ENCODE data around the gene BPIFB2. TPM values are rescaled to one million over a fixed set of nuclear protein-coding genes. Genes with fewer than 3 reads are reported as not detected.

BPIFB2 gene
- polyA plus RNA-seq, 1 experiment: not detected

DNA sequence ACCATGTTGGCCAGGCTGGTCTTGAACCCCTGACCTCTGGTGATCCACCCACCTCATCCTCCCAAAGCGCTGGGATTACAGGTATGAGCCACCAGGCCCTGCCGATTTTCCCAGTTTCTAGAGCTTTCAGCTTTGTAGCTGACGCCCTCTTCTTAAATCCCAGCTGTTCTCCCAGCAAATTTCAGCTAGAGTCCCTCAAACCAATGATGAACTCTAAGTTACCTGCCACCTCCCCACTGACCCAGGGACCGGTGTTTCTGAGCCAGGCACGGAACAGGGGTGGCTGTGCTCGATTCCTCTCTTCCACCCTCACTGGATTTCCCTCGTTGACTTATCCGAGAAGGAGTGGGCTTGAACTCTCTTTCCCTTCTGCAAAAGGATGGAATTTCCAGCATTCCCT lies 42.4 kb upstream of the BPIFB2 start:
- Histone ChIP-seq H3K27me3 (ENCODE audit: control insufficient read depth, insufficient read depth, low read length) (peaks cover 20% of the 10 kb centered on the region), H3K9me3 (ENCODE audit: control insufficient read depth, insufficient read depth, low read length) (no peaks in the 10 kb centered on the region), H3K27ac (ENCODE audit: low read depth, low read length) (no peak overlapping the region), H3K4me3 (ENCODE audit: low read depth, low read length) (no peak overlapping the region)
- POLR2A ChIA-PET: no interaction called here
- DNase-seq (ENCODE audit: low read depth, low spot score): no peak
- TF ChIP-seq, protein P1, sequence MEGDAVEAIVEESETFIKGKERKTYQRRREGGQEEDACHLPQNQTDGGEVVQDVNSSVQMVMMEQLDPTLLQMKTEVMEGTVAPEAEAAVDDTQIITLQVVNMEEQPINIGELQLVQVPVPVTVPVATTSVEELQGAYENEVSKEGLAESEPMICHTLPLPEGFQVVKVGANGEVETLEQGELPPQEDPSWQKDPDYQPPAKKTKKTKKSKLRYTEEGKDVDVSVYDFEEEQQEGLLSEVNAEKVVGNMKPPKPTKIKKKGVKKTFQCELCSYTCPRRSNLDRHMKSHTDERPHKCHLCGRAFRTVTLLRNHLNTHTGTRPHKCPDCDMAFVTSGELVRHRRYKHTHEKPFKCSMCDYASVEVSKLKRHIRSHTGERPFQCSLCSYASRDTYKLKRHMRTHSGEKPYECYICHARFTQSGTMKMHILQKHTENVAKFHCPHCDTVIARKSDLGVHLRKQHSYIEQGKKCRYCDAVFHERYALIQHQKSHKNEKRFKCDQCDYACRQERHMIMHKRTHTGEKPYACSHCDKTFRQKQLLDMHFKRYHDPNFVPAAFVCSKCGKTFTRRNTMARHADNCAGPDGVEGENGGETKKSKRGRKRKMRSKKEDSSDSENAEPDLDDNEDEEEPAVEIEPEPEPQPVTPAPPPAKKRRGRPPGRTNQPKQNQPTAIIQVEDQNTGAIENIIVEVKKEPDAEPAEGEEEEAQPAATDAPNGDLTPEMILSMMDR (IDR thresholded peaks at IDR 0.05; ENCODE audit: low read depth, low read length): no peak
- CTCF ChIA-PET: no interaction called here

DNA sequence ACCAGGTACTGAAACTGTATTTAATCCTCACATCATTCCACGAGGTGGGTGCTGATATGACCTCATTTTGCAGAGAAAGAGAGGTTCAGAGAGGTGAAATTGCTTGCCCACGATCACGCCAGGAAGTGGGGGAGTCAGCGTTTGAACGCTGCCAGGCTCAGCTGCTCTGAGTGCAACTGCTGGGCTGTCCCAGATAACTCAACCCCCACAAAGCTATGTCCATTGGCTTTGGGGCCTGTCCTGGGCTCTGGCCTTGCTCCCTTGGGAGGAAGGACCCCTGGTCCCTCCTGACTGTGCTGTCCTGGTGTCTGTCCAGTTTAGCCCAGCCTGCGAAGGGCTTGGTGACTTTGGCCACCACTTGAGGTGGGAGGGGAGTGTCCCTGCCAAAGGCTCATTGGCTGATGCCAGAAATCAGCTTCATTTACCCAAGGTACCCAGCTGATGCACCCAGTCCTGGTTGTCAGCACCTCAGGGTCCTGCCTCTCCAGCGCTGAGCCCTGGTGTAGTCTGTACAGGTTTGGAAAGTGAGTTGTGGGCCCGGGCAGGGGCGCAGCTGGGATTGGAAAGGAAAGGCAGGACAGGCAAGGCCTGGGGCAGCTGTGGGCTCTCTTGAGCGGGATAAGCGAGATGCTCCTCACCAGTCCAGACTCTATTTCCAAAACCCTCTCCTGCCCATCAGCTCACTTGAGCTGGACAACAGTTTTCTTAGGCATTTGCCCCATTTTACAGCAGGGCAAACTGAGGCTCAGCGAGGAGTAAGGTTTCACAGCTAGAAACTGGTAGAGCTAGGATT lies 41.7 kb upstream of the BPIFB2 start:
- H3K9me3 ChIP-seq (ENCODE audit: control insufficient read depth, insufficient read depth, low read length): no peaks in the 10 kb centered on the region
- no peak overlapping the region for H3K4me3 ChIP-seq (ENCODE audit: low read depth, low read length)
- H3K27ac ChIP-seq (ENCODE audit: low read depth, low read length): no peak overlapping the region
- DNase-seq (ENCODE audit: low read depth, low spot score): no peak
- TF ChIP-seq, protein P1 (IDR thresholded peaks at IDR 0.05; ENCODE audit: low read depth, low read length): no peak
- POLR2A ChIA-PET: interaction anchor here (0.5 kb wide), 1 partner anchor 133 kb away, joined by 7 read pairs; no protein-coding TSS in a partner anchor
- CTCF ChIA-PET: interaction anchor here (0.7 kb wide), 1 partner anchor 187 kb away, joined by 3 read pairs; no protein-coding TSS in a partner anchor
- H3K27me3 ChIP-seq (ENCODE audit: control insufficient read depth, insufficient read depth, low read length): peaks cover 20% of the 10 kb centered on the region

DNA sequence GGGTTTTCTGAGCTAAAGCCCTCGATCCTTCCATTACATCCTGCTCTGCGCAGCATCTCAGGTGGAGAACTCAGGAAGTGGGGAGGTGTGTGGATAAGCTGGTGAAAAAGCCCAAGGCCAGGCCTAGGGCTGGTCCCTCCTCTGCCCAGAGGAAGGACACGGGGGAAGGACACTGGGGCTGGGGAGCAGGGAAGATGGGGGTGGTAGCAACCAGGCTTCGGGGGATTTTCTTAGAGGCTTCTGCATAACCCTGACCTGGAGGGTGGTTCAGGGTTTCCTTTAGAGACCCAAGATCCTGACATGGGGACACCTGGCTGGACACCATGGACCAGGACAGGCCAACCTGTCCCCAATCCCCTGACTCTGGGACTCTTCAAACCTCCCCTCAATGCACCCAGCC lies 41.1 kb upstream of the BPIFB2 start:
- H3K9me3 ChIP-seq (ENCODE audit: control insufficient read depth, insufficient read depth, low read length): no peaks in the 10 kb centered on the region
- POLR2A ChIA-PET: no interaction called here
- no peak overlapping the region for H3K4me3 ChIP-seq (ENCODE audit: low read depth, low read length)
- TF ChIP-seq, protein P1 (IDR thresholded peaks at IDR 0.05; ENCODE audit: low read depth, low read length): no peak
- H3K27ac ChIP-seq (ENCODE audit: low read depth, low read length): no peak overlapping the region
- CTCF ChIA-PET: interaction anchor here (0.7 kb wide), 1 partner anchor 188 kb away, joined by 3 read pairs; no protein-coding TSS in a partner anchor
- DNase-seq (ENCODE audit: low read depth, low spot score): no peak
- peaks cover 17% of the 10 kb centered on the region for H3K27me3 ChIP-seq (ENCODE audit: control insufficient read depth, insufficient read depth, low read length)

DNA sequence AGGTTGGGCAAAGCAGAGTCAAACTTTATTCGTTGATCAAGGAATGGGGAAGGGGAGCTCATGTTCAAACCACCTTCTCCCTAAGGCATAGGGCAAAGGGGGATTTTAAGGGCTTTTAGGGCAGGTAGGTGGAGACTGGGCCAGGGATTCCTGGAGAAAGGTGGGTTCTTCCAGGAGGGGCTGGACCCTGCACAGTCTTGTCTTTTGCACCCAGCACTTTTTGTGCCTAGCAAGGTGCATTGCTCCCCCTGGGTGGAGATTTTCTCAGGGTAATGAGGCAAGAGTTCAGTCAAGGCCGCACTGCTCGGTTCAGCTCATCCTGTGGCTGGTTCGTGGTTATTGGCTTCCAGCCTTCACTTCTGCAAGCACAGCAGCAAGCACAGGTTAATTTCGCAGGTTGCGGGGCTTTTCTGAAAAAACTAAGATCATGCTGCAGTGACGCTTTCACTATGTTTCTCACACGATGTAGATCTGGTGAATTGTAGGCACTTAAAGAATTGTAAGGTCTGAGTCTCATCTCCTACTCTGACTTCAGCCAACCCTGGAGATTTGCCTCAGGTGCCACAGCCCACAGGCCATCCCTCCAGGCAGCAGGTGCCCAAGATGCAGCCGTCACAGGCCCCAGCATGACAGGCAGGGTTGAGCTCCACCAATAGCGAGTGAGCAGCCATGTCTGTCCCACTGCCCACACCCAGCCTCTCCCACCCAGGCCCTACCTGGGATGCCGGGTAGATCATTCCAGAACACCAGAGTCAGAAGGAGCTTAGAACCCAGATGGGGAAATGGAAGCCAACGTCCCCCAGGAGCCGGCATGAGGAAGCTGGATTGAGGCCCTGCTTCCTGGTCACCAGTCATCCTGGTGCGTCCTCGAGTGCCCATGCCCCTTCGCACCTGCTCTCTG lies 40.4 kb upstream of the BPIFB2 start:
- TF ChIP-seq, protein P1 (IDR thresholded peaks at IDR 0.05; ENCODE audit: low read depth, low read length): no peak
- no peaks in the 10 kb centered on the region for H3K9me3 ChIP-seq (ENCODE audit: control insufficient read depth, insufficient read depth, low read length)
- DNase-seq (ENCODE audit: low read depth, low spot score): no peak
- peaks cover 17% of the 10 kb centered on the region for H3K27me3 ChIP-seq (ENCODE audit: control insufficient read depth, insufficient read depth, low read length)
- ChIA-PET CTCF (no interaction called here), POLR2A (no interaction called here)
- no peak overlapping the region for H3K27ac ChIP-seq (ENCODE audit: low read depth, low read length)
- no peak overlapping the region for H3K4me3 ChIP-seq (ENCODE audit: low read depth, low read length)
